ENCODE results near the gene TRABD2B.

DNA sequence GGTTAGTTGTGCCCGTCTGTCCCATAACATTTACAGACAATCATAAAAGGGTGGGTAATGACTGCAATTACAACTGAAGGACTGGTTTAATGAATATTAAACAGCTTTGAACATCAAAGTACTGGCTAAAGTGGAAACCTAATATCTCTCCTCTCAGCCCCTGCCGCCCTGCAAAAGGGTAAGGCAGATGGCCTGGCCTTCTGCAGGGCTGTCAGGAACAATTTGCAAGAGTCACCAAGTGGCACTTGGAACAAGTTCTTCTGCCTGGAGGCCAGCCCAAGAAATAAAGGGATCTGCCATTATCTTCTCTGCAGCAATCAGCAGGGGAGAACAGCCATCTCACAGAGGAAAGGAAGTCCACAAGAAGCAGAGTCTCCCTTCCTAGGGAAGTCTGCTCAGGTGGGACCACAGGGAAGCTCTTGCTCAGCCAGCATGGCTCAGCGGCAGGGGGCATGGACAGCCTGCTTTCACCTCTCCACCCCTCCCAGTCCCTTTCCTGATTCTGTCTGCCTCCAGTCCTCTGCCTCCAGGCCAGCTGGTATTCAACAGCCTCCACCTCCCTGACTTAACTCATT is 96.1 kb downstream of the TRABD2B start:
- TF ChIP-seq, protein P1, sequence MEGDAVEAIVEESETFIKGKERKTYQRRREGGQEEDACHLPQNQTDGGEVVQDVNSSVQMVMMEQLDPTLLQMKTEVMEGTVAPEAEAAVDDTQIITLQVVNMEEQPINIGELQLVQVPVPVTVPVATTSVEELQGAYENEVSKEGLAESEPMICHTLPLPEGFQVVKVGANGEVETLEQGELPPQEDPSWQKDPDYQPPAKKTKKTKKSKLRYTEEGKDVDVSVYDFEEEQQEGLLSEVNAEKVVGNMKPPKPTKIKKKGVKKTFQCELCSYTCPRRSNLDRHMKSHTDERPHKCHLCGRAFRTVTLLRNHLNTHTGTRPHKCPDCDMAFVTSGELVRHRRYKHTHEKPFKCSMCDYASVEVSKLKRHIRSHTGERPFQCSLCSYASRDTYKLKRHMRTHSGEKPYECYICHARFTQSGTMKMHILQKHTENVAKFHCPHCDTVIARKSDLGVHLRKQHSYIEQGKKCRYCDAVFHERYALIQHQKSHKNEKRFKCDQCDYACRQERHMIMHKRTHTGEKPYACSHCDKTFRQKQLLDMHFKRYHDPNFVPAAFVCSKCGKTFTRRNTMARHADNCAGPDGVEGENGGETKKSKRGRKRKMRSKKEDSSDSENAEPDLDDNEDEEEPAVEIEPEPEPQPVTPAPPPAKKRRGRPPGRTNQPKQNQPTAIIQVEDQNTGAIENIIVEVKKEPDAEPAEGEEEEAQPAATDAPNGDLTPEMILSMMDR (IDR thresholded peaks at IDR 0.05), result no peak
- no peak for TF ChIP-seq POLR2AphosphoS5 (IDR thresholded peaks at IDR 0.05)
- TF ChIP-seq POLR2A (IDR thresholded peaks at IDR 0.05), result no peak
- TF ChIP-seq EP300 (IDR thresholded peaks at IDR 0.05), result no peak
